AG04450 (cell line): Measurements from ENCODE around the gene DPYD. TPM values are rescaled to one million over a fixed set of nuclear protein-coding genes. Genes with fewer than 3 reads are reported as not detected.

Source experiments
- CTCF ChIA-PET: fragments of 300-600, 350-600 bp; formaldehyde crosslinking; extraction: SDS; loops from one replicate; lab custom pipeline; 2022; ENCODE audit warnings: antibody characterized with exemption, inconsistent platforms; lab: Charles Lee
- POLR2A ChIA-PET: fragments of 350-600 bp; formaldehyde crosslinking; extraction: SDS; loops from one replicate; lab custom pipeline; 2021; ENCODE audit warnings: antibody characterized with exemption, inconsistent platforms; lab: Yijun Ruan, JAX
- DNase-seq: peaks from one replicate; pipeline ENCODE4 v3.0.0-alpha.2; 2011; ENCODE audit warnings: low read depth, low spot score
- H3K27ac ChIP-seq: one replicate; pipeline ENCODE4 v1.5.1; 2012; ENCODE audit warnings: low read depth, low read length, control low read depth
- H3K27me3 ChIP-seq: one replicate; pipeline ENCODE4 v1.6.0; 2012; ENCODE audit warnings: low read length; ENCODE audit not compliant: control insufficient read depth, insufficient read depth
- H3K4me3 ChIP-seq: 2 replicates; pipeline ENCODE4 v1.5.1; 2011; ENCODE audit warnings: mild to moderate bottlenecking, low read depth, low read length, control low read depth
- H3K9me3 ChIP-seq: 2 replicates; pipeline ENCODE4 v1.5.1; 2012; ENCODE audit warnings: low read length; ENCODE audit not compliant: control insufficient read depth, insufficient read depth
- polyA plus RNA-seq: library from polyadenylated mRNA; depleted of rRNA; stranded (reverse); fragments of >200 nt; gene quantifications from 2 replicates; pipeline ENCODE4 v1.2.3, GENCODE V29; 2011
- TF ChIP-seq, protein P1 (sequence below): IDR thresholded peaks from 2 replicates; pipeline ENCODE4 v1.5.1; 2011; ENCODE audit warnings: low read depth, low read length, control low read depth, inconsistent platforms

DPYD gene
- polyA plus RNA-seq, 1 experiment: 21.4 TPM

DNA sequence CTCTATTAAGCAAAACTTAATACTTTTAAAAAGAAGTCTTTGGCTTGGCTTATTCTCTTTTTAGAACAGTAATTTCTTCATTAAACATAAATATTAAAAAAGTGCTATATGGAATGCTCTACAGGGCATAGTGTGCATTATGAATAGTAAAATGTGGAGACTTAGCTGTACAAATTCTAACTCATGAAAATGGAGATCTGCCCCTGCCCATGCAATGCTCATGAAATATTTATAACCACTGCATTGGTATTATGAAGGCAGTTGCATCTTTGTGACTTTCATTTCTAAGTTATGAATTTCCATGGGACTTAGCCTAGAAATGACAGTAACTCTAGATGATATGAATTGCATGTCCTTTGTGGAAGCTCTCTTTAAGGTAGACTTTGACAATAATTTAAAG lies 613.3 kb downstream of the DPYD start:
- ChIA-PET CTCF (interaction anchor here (0.6 kb wide), 1 partner anchor 35 kb away, joined by 3 read pairs; no protein-coding TSS in a partner anchor), POLR2A (no interaction called here)
- TF ChIP-seq, protein P1, sequence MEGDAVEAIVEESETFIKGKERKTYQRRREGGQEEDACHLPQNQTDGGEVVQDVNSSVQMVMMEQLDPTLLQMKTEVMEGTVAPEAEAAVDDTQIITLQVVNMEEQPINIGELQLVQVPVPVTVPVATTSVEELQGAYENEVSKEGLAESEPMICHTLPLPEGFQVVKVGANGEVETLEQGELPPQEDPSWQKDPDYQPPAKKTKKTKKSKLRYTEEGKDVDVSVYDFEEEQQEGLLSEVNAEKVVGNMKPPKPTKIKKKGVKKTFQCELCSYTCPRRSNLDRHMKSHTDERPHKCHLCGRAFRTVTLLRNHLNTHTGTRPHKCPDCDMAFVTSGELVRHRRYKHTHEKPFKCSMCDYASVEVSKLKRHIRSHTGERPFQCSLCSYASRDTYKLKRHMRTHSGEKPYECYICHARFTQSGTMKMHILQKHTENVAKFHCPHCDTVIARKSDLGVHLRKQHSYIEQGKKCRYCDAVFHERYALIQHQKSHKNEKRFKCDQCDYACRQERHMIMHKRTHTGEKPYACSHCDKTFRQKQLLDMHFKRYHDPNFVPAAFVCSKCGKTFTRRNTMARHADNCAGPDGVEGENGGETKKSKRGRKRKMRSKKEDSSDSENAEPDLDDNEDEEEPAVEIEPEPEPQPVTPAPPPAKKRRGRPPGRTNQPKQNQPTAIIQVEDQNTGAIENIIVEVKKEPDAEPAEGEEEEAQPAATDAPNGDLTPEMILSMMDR: no peak
- no peak overlapping the region for H3K4me3 ChIP-seq
- no peaks in the 10 kb centered on the region for H3K9me3 ChIP-seq
- no peak for DNase-seq
- no peak overlapping the region for H3K27ac ChIP-seq
- no peaks in the 10 kb centered on the region for H3K27me3 ChIP-seq

DNA sequence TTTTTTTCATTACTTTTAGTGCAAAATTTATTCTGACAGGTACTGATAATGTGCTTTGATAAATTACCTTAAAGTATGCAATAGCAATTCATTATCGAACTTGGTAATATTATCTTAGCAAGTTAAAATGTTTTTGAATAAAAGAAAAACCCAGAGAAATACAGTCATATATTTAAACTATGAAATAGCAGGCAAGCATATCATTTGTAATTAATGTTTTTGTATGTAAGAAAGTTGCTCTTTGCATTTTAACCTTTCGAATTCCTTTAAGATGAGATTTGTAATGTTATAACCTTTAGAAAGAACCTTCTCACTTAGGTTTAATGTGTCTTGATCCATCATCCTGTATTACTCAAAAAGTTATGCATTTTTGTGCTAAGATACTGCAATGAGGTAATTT lies 613.7 kb downstream of the DPYD start:
- POLR2A ChIA-PET: no interaction called here
- Histone ChIP-seq H3K27me3 (no peaks in the 10 kb centered on the region), H3K4me3 (no peak overlapping the region), H3K9me3 (no peaks in the 10 kb centered on the region), H3K27ac (no peak overlapping the region)
- CTCF ChIA-PET: interaction anchor here (0.6 kb wide), 1 partner anchor 35 kb away, joined by 3 read pairs; no protein-coding TSS in a partner anchor
- TF ChIP-seq, protein P1: no peak
- no peak for DNase-seq

GRCh38 chr1:97306504-97306903 lies 614.3 kb downstream of the DPYD start:
- Histone ChIP-seq H3K27me3 (no peaks in the 10 kb centered on the region), H3K27ac (no peak overlapping the region), H3K4me3 (no peak overlapping the region), H3K9me3 (no peaks in the 10 kb centered on the region)
- no peak for DNase-seq
- ChIA-PET CTCF (no interaction called here), POLR2A (no interaction called here)
- TF ChIP-seq, protein P1: no peak

GRCh38 chr1:97304366-97304765 lies 616.5 kb downstream of the DPYD start:
- Histone ChIP-seq H3K4me3 (no peak overlapping the region), H3K9me3 (no peaks in the 10 kb centered on the region), H3K27ac (no peak overlapping the region), H3K27me3 (no peaks in the 10 kb centered on the region)
- ChIA-PET CTCF (no interaction called here), POLR2A (no interaction called here)
- TF ChIP-seq, protein P1: no peak
- DNase-seq: no peak

- ChIA-PET POLR2A (no interaction called here), CTCF (no interaction called here)
- Histone ChIP-seq H3K4me3 (no peak overlapping the region), H3K27me3 (no peaks in the 10 kb centered on the region), H3K9me3 (no peaks in the 10 kb centered on the region), H3K27ac (no peak overlapping the region)
- no peak for DNase-seq
- TF ChIP-seq, protein P1: no peak
These were observed 621.9 kb downstream of the DPYD start for GRCh38 chr1:97298966-97299365.
